ENCODE measurements around the gene AKAP13. TPM values are rescaled to one million over a fixed set of nuclear protein-coding genes. Genes with fewer than 3 reads are reported as not detected.

Gene AKAP13
- total and polyA plus RNA-seq, 7 donors = 18.2 to 126 (median 93.7) TPM

GRCh38 chr15:85595804-85596536 is 215.6 kb downstream of the AKAP13 start:
- H3K4me1 ChIP-seq = peaks cover 45% of the 10 kb centered on the region
- H3K9me3 ChIP-seq = no peaks in the 10 kb centered on the region
- intact Hi-C loops (cut with DNase I) = no loop called here
- no peaks in the 10 kb centered on the region for H3K27me3 ChIP-seq (ENCODE audit: insufficient read depth in 3 of 3, low read length in 2 of 3)
- peak overlapping the region; percentile 42 for H3K27ac ChIP-seq
- DNase-seq (no peak), ATAC-seq (peak in 2 of 4 donors; percentile 36 to 47)
- no peak overlapping the region for H3K4me3 ChIP-seq
- 93 to 99% (median 97%) methylated on average over 4 of the region's 4 CpGs for WGBS, 3 donors
- H3K36me3 ChIP-seq (ENCODE audit: insufficient read depth in 1 of 2, low read depth in 1 of 2) = no peaks in the 10 kb centered on the region
- no peak for TF ChIP-seq CTCF (IDR thresholded peaks at IDR 0.05)

- DNase-seq (no peak), ATAC-seq (peak in 3 of 4 donors; percentile 31 to 42 (median 35))
- H3K27ac ChIP-seq = peak overlapping the region; percentile 42
- H3K27me3 ChIP-seq (ENCODE audit: insufficient read depth in 3 of 3, low read length in 2 of 3) = no peaks in the 10 kb centered on the region
- no peaks in the 10 kb centered on the region for H3K36me3 ChIP-seq (ENCODE audit: insufficient read depth in 1 of 2, low read depth in 1 of 2)
- 83 to 93% (median 86%) methylated on average over 2 of the region's 2 CpGs for WGBS, 3 donors
- no peak for TF ChIP-seq CTCF (IDR thresholded peaks at IDR 0.05)
- H3K4me3 ChIP-seq = no peak overlapping the region
- intact Hi-C loops (cut with DNase I) = no loop called here
- H3K4me1 ChIP-seq = peaks cover 34% of the 10 kb centered on the region
- no peaks in the 10 kb centered on the region for H3K9me3 ChIP-seq
Observed at GRCh38 chr15:85597155-85597815, 216.9 kb downstream of the AKAP13 start.

- no peaks in the 10 kb centered on the region for H3K27me3 ChIP-seq (ENCODE audit: insufficient read depth in 3 of 3, low read length in 2 of 3)
- no peak for ATAC-seq
- 51 to 58% (median 56%) methylated on average over 4 of the region's 4 CpGs for WGBS, 3 donors
Observed at GRCh38 chr15:85598219-85598618, 217.8 kb downstream of the AKAP13 start.

GRCh38 chr15:85598718-85599398 is 218.5 kb downstream of the AKAP13 start:
- Histone ChIP-seq H3K9me3 (no peaks in the 10 kb centered on the region), H3K36me3 (ENCODE audit: insufficient read depth in 1 of 2, low read depth in 1 of 2) (no peaks in the 10 kb centered on the region), H3K27me3 (ENCODE audit: insufficient read depth in 3 of 3, low read length in 2 of 3) (no peaks in the 10 kb centered on the region), H3K27ac (peak overlapping the region; percentile 42), H3K4me1 (peaks cover 42% of the 10 kb centered on the region), H3K4me3 (no peak overlapping the region)
- intact Hi-C loops (cut with DNase I) = no loop called here
- DNase-seq (no peak), ATAC-seq (no peak)
- WGBS, 3 donors = 62 to 69% (median 69%) methylated on average over 5 of the region's 5 CpGs
- no peak for TF ChIP-seq CTCF (IDR thresholded peaks at IDR 0.05)

More at GRCh38 chr15:85598219-85598618, 217.8 kb downstream of the AKAP13 start:
- peak overlapping the region; percentile 42 for H3K27ac ChIP-seq
- no peak for TF ChIP-seq CTCF (IDR thresholded peaks at IDR 0.05)
- no peak for DNase-seq
- intact Hi-C loops (cut with DNase I) = no loop called here
- peaks cover 35% of the 10 kb centered on the region for H3K4me1 ChIP-seq
- no peak overlapping the region for H3K4me3 ChIP-seq
- H3K9me3 ChIP-seq = no peaks in the 10 kb centered on the region
- no peaks in the 10 kb centered on the region for H3K36me3 ChIP-seq (ENCODE audit: insufficient read depth in 1 of 2, low read depth in 1 of 2)
